NCI-H510A (cell line): ENCODE results near the gene CUEDC2.
"Not testable (repeated sequence)": the region's sequence is repeated elsewhere in the genome, so short reads cannot be mapped to it uniquely, and the experiment has no call there.

Experiments used
- DNase-seq: peaks from one replicate; lab custom pipeline; 2025; lab: John Stamatoyannopoulos, UW

The CUEDC2 gene

DNA sequence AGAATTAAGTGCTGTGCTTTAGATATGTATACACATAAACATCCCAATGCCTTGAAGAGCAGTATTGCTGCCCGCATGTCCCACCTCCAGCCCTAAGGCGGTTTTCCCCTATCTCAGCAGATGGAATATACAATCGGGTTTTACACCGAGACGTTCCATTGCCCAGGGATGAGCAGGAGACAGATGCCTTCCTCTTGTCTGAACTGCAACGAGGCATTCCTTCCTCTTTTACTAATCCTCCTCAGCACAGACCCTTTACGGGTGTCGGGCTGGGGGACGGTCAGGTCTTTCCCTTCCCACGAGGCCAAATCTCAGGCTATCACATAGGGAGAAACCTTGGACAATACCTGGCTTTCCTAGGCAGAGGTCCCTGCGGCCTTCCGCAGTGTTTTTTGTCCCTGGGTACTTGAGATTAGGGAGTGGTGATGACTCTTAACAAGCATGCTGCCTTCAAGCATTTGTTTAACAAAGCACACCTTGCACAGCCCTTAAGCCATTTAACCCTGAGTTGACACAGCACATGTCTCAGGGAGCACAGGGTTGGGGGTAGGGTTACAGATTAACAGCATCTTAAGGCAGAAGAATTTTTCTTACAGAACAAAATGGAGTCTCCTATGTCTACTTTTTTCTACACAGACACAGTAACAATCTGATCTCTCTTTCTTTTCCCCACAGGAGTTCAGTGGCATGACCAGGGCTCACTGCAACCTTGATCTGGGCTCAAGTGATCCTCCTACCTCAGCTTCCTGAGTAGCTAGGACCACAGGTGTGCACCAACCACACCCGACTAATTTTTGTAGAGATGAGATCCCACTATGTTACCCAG, 22.5 kb upstream of the CUEDC2 start:
- DNase-seq: not testable (repeated sequence)

GRCh38 chr10:102453502-102453901, 21.1 kb upstream of the CUEDC2 start:
- DNase-seq: no peak

GRCh38 chr10:102452672-102453340, 20.4 kb upstream of the CUEDC2 start:
- DNase-seq: no peak

DNA sequence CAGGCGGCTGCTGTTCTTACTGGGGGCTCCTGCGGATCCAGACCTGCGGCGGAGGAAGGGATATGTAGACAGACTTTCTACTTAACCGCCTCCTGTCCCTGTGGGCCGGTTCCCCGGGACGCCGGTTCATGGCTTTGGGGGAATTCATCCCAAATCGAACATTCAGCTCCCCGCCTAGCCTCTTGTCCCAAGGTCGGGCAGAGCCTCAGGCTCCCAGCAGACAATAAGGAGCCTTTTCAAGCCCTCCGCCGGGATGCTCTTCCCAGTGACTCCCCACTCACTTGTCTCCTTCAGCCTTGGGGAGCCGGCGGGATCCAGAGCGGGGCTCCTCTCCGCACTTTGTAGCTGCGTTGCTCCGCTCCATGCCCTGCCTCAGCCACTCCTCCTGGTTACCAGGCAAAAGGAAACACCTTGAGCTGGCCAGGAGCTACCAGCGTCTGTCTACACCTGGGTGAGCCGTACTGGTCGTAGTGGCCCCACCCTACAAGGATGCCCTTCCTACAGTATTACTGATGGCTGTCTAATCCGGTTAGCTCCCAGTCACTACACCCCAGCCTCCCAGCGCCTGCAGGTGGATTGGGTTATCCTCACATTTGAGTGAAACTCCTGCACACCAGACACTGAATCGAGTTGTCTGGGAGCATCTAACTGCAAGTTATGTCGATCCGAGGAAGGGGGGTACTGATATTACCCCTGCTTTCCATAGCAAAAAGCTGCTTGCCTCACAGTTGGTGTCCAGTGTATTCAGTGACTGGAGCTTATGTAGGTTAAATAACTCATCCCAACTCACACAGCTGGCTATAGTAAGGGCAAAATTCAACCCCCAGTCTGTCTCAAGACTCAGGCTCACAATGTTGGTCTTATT, 19.0 kb upstream of the CUEDC2 start, which contains the start of gene C10orf95:
TSS of gene C10orf95 (minus strand) at position 439 of the 865 bp plus-strand sequence. CDS start 450 bp downstream, outside the sequence.
- no peak for DNase-seq

DNA sequence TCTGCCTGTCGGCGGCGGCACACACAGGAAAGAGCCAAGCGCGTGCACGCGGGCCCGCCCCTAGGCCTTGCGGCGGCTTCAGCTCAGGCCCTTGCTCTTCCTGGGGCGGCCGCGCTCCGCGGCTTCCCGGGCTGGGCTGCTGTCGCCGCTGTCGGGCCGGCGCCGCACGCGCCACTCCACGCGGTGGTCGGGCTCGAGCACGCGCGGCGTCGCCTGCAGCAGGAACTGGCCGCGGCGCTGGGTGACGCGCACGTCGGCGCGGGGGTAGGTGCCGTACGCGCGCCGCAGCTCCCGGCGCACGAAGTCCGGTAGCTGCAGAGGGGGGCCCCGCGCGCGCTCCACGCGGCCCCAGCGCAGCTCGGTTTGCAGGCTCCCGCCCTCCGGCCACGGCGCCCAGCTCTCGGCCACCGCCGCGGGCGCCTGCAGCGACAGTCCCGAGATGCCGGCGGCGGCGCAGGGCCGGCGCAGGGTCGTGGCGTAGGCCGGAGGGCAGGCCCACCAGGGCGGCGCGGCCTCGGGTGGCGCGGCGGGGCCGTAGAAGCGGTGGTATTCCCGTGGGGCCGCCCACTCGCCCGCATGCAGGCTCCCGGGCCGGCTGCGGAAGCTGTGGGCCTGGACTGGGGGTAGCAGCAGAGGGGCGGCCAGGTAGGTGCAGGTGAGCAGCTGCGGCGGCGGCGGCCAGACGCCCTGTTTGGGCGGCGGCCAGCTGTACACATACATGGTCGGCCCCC, 18.2 kb upstream of the CUEDC2 start:
- peak; percentile 87 for DNase-seq

- no peak for DNase-seq
Observed at GRCh38 chr10:102450124-102450373, 17.7 kb upstream of the CUEDC2 start.

DNA sequence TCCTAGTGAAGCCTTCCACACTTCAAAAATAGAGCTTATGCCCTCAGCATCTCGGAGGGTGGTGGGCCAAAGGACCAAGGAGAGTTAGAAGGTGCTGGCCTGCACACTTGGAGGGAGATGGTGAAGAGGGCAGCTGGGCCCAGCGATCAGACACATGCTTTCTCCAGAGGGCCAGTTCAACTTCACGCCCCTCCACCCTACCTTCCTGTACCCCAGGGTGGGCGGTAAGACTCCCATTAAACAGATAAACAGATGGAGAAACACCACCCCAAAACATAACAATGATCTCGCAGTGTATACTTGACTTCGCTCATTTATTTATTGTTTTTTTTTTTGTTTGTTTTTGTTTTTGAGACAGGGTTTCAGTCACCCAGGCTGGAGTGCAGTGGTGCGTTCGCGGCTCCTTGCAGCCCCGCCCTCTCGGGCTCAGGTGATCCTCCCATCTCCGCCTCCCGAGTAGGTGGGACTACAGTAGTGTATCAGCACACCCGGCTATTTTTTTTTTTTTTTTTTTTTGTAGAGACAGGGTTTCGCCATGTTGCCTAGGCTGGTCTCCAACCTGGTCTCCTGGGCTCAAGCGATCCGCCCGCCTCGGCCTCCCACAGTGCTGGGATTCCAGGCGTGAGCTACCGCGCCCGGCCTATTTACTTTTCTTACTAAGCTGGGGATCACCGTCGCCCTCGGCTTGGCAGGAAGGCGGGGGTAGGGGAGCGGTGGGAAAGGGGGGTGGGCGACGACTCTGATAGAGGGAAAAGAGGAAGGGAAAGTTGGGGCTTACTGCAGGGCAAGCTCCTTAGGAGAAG, 17.1 kb upstream of the CUEDC2 start:
- peak; percentile 86 for DNase-seq

DNA sequence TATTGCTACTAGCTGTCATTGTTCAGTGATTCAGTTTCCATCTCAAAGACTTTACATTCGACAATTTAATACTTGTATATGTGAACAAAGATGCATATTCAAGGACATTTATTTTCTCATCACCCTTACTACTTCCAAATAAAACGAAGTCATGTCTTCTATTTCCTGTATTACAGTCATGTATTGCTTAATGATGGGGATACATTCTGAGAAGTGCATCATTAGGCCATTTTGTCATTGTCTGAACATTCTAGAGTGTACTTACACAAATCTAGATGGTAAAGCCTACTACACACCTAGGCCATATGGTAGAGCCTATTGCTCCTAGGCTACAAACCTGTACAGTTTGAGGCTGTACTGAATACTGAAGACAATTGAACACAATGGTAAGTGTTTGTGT, 12.5 kb upstream of the CUEDC2 start:
- no peak for DNase-seq

GRCh38 chr10:102438374-102438773, 6.0 kb upstream of the CUEDC2 start:
- no peak for DNase-seq

- no peak for DNase-seq
Observed at GRCh38 chr10:102437515-102437914, 5.1 kb upstream of the CUEDC2 start.

DNA sequence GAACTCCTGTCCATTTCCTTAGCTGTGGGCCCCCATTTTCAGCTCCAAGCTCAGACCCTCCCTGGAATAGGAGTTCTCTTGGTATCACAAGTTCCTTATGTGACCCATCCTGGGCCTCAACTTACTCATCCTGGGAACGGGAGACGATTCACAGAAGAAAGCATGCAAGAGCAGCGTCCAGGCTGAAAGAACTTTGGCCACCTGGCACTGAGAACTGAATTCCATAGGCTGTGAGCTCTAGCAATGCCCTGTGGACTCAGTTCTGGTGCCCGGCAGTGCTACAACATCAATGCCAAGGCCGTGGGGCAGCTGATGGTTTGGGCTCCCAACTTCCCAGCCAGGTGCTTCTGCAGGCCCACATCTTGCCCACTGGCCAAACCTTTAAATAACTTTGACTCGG, 3.9 kb upstream of the CUEDC2 start:
- DNase-seq: no peak

- DNase-seq: no peak
Observed at GRCh38 chr10:102435529-102436233, 3.3 kb upstream of the CUEDC2 start.

DNA sequence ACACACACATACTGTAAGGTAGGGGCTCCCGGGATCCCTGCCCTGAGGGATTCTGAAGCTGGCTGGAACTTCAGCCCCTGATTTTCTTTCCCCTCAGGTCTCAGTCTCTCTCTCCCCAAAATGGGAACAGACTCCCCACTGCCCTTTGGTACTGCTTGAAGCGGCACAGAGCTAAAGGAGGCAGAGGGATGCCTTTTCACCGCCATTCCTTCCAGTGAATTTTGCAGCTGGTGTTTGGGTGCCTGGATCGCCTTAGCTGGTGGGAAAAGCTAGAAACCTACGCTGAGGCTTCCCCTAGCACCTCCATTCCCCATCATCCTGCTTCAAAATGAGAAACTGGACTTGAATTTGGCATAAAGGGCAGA, 2.7 kb upstream of the CUEDC2 start:
- DNase-seq: no peak

DNA sequence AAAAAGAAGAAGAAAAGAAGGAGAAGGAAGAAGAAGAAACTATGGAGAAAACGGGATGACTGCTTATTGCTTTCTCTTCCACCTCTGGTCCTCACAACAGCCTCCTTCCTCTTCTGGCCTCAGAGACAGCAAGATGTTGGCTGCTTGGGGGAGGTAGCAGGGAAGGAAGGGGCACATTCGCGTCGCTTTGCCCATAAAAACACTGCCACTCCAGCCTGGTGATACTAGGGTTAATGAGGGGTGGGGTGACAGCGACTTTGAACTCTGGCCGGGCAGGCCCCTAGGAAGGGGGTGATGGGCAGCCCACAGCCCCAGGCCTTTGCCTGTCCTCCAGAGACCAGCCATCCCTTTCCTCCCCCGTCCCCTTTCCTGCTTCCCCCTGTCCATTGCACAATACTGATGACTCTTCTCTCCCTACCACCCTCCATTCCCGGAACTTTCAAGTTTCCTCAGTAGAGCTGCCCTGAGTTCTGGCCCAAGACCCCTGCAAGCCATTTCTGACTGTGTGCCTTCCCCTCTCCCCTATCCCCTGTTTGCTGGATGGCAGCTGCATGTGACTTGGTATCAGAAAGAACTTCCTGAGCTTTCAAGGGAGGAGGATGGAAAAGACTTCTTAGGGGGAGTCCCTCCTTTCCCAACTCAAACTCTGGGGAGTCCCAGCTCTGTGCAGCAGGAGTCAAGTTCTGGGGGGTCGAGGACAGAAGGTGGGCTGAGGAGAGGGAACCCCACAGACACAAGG, 2.2 kb upstream of the CUEDC2 start:
- no peak for DNase-seq

DNA sequence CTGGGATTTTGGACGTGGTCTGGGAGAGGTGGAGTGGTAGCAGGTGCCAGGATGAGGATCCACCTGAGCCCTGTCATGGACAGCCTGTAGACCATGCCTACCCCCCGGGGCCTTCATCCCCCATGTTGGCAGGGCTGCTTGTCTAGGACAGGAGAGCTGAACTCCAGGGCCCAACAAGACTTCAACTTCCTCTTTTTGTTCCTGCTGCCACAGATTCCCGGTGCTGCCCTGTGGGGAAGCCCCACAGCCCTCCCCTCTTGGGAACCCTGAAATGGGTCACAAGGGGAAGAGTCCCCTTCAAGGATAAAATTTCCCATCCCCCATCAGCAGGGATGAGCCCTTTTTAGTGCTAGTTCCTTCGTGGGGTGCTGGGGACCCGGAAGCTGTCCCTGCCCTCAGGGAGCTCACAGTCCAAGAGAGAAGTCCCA, 1.3 kb upstream of the CUEDC2 start:
- no peak for DNase-seq

DNA sequence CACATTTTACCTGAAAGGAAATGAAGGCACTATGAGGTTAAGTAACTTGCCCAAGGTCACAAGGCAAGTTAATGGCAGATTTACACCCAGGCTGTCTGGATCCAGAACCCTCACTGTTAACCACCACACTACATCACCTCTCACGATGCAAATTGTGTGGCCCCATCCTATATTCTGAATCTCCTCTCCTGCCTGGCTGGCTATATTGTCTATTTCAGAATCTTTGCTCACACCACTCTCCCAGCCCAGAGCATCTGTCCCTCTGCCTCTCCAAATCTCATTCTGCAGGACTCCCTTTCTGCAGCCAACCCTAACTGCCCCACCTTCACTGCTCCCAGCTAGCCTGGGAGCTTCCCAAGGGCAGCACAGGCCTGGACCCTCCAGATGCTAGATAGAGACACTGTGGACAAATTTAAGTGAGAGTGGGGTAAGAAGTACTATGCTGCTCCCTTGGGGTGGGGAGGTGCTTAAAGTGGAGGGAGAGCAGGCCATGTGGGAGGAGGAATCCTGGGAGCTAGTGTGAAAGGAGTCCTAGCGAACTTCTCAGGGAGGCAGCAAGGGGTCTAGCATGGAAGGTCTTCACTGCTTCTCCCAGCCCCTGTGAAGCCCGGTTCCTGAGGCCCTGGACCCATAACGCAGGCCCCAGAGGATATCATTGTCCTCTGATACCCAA, 786 bp downstream of the CUEDC2 start:
- DNase-seq: peak; percentile 17

GRCh38 chr10:102429468-102429867, 2.9 kb downstream of the CUEDC2 start:
- DNase-seq: no peak

GRCh38 chr10:102426803-102427287, 5.5 kb downstream of the CUEDC2 start:
- no peak for DNase-seq

DNA sequence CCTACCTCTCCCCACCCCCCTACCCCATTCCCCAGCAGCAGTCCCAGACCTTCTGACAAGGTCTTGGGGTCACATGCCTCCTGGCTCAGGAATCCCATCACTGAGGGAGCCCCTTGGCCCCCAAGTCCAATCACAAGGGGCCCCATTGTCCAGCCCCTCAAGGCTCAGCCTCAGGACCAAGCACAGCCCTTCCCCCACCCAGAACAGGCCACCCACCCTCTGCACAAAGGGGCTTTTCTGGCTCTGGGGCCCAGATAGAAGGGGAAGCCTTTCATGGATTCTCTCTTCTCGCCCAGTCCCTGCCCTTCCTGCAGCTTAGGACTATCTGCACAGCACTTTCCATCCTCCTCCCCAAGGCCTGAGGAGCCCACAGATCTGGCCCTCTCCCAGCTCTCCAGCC, 6.9 kb downstream of the CUEDC2 start:
- DNase-seq: no peak
